Tibial nerve (tissue), 4 donors: ENCODE results near the gene ARHGAP26. TPM values are rescaled to one million over a fixed set of nuclear protein-coding genes. Genes with fewer than 3 reads are reported as not detected.

ENCODE experiments used
- DNase-seq, 2 donors: peaks; one replicate each; pipeline ENCODE4 v3.0.0-alpha.2; 2019; ENCODE audit warnings: low spot score in 2 of 2
- H3K27ac ChIP-seq, 4 donors: fragments of 200-600 bp; sonication (generic) in 3 of 4; one replicate each; pipeline ENCODE4 v1.5.1; 2017 to 2019; ENCODE audit warnings: mild to moderate bottlenecking in 1 of 4
- H3K27me3 ChIP-seq, 2 donors: fragments of 200-600 bp; sonication (generic) in 1 of 2; one replicate each; pipeline versions ENCODE4 v1.5.1 to v1.6.0; 2017 to 2019
- H3K36me3 ChIP-seq, 3 donors: fragments of 200-600 bp; sonication (generic); one replicate each; pipeline ENCODE4 v1.5.1; 2018 to 2019
- H3K4me1 ChIP-seq, 4 donors: fragments of 200-600 bp; sonication (generic) in 3 of 4; one replicate each; pipeline ENCODE4 v1.5.1; 2017 to 2019
- H3K4me3 ChIP-seq, 4 donors: fragments of 200-600 bp; sonication (generic) in 3 of 4; one replicate each; pipeline ENCODE4 v1.5.1; 2017 to 2019; ENCODE audit warnings: mild to moderate bottlenecking in 1 of 4, moderate library complexity in 1 of 4
- H3K9me3 ChIP-seq, 4 donors: fragments of 200-600 bp; sonication (generic) in 3 of 4; one replicate each; pipeline ENCODE4 v1.5.1; 2017 to 2019
- CTCF ChIP-seq, 5 experiments: fragments of 200-600 bp in 3 of 5; fragments of 450-650 bp in 2 of 5; sonication (generic) in 3 of 5; IDR thresholded peaks; one replicate each; pipeline ENCODE4 v1.5.1; 2016 to 2019; ENCODE audit warnings: antibody characterized with exemption in 5 of 5, mild to moderate bottlenecking in 3 of 5, moderate library complexity in 2 of 5
- EP300 ChIP-seq, 2 donors: sonication (generic); formaldehyde crosslinking; IDR thresholded peaks; one replicate each; pipeline ENCODE4 v1.6.1; 2017; ENCODE audit warnings: antibody characterized with exemption in 2 of 2, mild to moderate bottlenecking in 1 of 2
- POLR2A ChIP-seq, 2 donors: fragments of 450-650 bp; IDR thresholded peaks; one replicate each; pipeline ENCODE4 v1.6.1; 2017; ENCODE audit warnings: antibody characterized with exemption in 2 of 2, mild to moderate bottlenecking in 2 of 2, moderate library complexity in 2 of 2
- WGBS, 2 donors: methylation state at CpG; one replicate each; pipeline ENCODE4 v1.1.5; 2018; 5-methylcytosine and 5-hydroxymethylcytosine counted together
- total RNA-seq, 4 donors: library from RNA; depleted of rRNA; stranded (reverse); fragments of >200 nt; gene quantifications; one replicate each; pipeline ENCODE4 v1.1.0, GENCODE V29; 2016

Gene ARHGAP26
- total RNA-seq, 4 donors from 2014 or later: 33.7 to 77.8 (median 57.8) TPM

DNA sequence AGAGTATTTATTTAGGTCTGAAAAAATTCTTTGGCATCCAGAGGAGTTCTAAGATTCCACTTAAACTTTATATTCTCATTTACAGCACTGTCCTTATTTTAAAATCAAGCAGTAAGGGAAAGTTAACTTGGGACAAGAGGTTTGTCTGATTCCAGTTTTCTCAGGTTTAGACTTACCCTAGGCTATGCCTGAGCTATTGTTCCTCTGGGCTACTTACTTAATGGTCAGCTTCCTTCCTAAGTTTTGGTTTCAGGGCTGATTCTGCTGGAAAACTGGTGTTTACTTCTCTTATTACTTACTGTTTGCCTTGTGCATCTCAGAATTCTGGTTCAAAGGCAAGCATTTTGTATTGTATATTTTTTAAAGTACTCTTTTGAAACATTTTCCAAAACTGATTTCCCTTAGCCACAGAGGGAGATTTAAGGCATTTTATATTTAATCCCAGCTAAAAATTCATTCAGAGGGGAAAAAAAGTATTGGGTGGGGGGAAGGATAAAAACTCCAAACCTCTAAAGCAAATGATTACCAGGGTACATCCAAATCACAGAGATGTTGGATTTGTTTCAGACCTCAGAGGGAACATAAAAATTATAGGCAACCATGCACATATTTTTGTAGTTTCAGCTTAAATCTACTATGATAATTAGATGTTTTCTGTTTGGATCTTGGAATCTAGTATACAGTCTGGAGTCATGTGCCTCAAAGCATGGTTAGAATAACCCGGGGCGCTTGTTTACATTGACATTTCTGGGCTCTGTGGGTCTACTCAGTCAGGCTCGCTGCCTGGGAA is 290.0 kb downstream of the ARHGAP26 start:
- Histone ChIP-seq H3K36me3 (peaks cover 0 to 37% (median 0%) of the 10 kb centered on the region in 3 donors), H3K27me3 (no peaks in the 10 kb centered on the region), H3K4me3 (no peak overlapping the region), H3K9me3 (no peaks in the 10 kb centered on the region), H3K27ac (peak overlapping the region in 2 of 4 donors; percentile 1 to 4), H3K4me1 (peaks cover 0 to 74% (median 22%) of the 10 kb centered on the region in 4 donors)
- TF ChIP-seq CTCF (IDR thresholded peaks at IDR 0.05): no peak
- TF ChIP-seq POLR2A (IDR thresholded peaks at IDR 0.05): no peak
- no peak for TF ChIP-seq EP300 (IDR thresholded peaks at IDR 0.05)
- DNase-seq: no peak
- 62 to 65% methylated on average over 3 of the region's 3 CpGs for WGBS, 2 donors

DNA sequence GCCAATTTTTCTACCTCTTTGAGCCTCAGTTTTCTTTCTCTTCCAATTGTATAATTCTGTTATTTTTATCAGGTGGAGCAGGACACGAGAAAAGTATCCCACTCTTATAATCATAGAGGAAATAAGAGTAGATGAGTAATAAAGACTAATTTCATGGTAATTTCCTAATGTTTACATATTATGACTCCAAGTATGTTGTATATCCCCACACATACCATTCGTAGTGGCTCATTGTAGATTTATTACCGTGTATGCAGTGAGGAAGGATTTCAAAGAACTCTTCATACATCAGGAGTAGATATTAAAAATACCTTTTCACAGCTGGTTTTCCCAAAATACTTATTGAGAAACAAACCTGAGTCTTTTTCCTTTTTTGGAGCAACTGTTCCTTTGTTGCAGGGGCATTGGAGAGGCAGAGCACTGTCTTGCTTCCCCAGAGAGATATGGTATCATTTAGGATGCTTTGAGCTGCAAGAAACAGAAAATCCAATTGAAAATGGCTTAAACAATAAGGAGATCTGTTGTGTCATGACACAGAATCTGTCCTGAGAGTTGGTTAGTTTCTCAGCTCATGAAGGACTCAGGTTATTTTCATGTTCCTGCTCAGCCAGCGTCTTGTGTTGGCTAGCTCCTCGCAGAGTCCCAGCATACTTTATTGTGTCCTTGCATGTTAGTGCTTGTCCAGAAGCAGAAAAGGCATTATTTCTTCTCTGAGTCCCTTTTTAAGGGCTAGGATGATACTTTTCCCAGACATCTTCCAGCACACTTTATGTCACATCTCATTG is 291.2 kb downstream of the ARHGAP26 start:
- WGBS, 2 donors: 70 to 79% methylated on average over 5 of the region's 5 CpGs
- peaks cover 0 to 33% (median 0%) of the 10 kb centered on the region in 3 donors for H3K36me3 ChIP-seq
- no peak overlapping the region for H3K27ac ChIP-seq
- H3K4me3 ChIP-seq: no peak overlapping the region
- DNase-seq: no peak
- no peaks in the 10 kb centered on the region for H3K9me3 ChIP-seq
- no peaks in the 10 kb centered on the region for H3K27me3 ChIP-seq
- H3K4me1 ChIP-seq: peaks cover 0 to 85% (median 25%) of the 10 kb centered on the region in 4 donors
- TF ChIP-seq EP300 (IDR thresholded peaks at IDR 0.05): no peak
- TF ChIP-seq POLR2A (IDR thresholded peaks at IDR 0.05): no peak
- no peak for TF ChIP-seq CTCF (IDR thresholded peaks at IDR 0.05)

DNA sequence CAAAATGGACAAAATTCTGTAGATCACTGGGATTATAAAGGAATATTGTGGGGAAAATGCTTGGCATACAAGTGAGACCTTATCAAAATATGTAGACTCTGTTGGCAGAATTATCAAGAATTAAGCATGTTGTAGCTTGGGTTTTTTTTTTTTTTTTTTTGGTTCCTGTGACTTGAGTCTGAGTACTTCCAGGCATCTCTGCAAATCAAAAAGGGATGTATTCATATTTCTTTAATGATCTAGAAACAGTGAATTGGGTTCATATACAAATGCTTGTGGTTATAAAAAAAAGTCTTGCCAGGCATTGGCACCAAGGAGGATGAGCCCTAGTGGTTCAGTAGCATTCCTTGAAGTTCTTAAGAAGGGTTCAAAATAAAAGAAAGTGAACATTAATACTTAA is 292.2 kb downstream of the ARHGAP26 start:
- Histone ChIP-seq H3K4me1 (peaks cover 0 to 88% (median 27%) of the 10 kb centered on the region in 4 donors), H3K27ac (no peak overlapping the region), H3K9me3 (no peaks in the 10 kb centered on the region), H3K4me3 (no peak overlapping the region), H3K27me3 (no peaks in the 10 kb centered on the region), H3K36me3 (peaks cover 0 to 23% (median 0%) of the 10 kb centered on the region in 3 donors)
- DNase-seq: no peak
- TF ChIP-seq EP300 (IDR thresholded peaks at IDR 0.05) (no peak), POLR2A (IDR thresholded peaks at IDR 0.05) (no peak), CTCF (IDR thresholded peaks at IDR 0.05) (no peak)

- Histone ChIP-seq H3K36me3 (peaks cover 0 to 17% (median 0%) of the 10 kb centered on the region in 3 donors), H3K27me3 (no peaks in the 10 kb centered on the region), H3K4me1 (peaks cover 0 to 82% (median 27%) of the 10 kb centered on the region in 4 donors), H3K27ac (peak overlapping the region in 2 of 4 donors; percentile 54 to 58), H3K4me3 (no peak overlapping the region), H3K9me3 (no peaks in the 10 kb centered on the region)
- DNase-seq: peak; percentile 40 to 70
- TF ChIP-seq EP300 (IDR thresholded peaks at IDR 0.05) (peak in 1 of 2 donors; percentile 78), POLR2A (IDR thresholded peaks at IDR 0.05) (no peak)
- 53 to 61% methylated on average over 7 of the region's 7 CpGs for WGBS, 2 donors
These were observed 293.2 kb downstream of the ARHGAP26 start for GRCh38 chr5:143063175-143063970.

DNA sequence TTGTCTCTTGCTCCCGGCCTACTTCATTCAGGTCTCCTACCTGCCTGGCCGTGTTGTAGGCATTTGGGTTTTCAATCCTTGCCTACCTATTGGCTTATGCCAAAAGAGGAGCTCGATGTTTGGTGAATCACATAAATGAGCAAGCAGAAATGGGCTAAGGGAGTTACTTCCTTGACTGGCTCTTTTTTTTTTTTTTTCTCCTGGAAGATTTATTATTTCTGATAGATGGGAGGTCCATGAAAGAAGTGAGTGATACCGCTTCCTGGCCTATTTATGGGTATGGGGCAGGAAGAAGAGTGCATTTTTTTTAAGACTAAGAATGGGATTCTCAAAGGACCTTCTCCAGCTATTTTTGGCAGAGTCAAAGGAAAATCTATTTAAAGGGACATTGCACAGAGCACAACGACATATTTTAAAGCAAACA is 294.1 kb downstream of the ARHGAP26 start:
- peaks cover 0 to 17% (median 0%) of the 10 kb centered on the region in 3 donors for H3K36me3 ChIP-seq
- no peak for DNase-seq
- peak overlapping the region; percentile 15 to 58 (median 53) for H3K27ac ChIP-seq
- no peaks in the 10 kb centered on the region for H3K27me3 ChIP-seq
- H3K9me3 ChIP-seq: no peaks in the 10 kb centered on the region
- H3K4me3 ChIP-seq: no peak overlapping the region
- TF ChIP-seq POLR2A (IDR thresholded peaks at IDR 0.05) (no peak), EP300 (IDR thresholded peaks at IDR 0.05) (no peak), CTCF (IDR thresholded peaks at IDR 0.05) (no peak)
- peaks cover 0 to 78% (median 27%) of the 10 kb centered on the region in 4 donors for H3K4me1 ChIP-seq
- WGBS, 2 donors: 31% methylated on average over 5 of the region's 5 CpGs
